ENCODE data around the gene ZNF862. TPM values are rescaled to one million over a fixed set of nuclear protein-coding genes. Genes with fewer than 3 reads are reported as not detected.
"Not testable (repeated sequence)": the region's sequence is repeated elsewhere in the genome, so short reads cannot be mapped to it uniquely, and the experiment has no call there.

The ZNF862 gene
- polyA plus RNA-seq, 3 donors = 19.9 to 24.6 (median 19.9) TPM

GRCh38 chr7:149884541-149884940, 46.4 kb downstream of the ZNF862 start:
- no peak for DNase-seq (ENCODE audit: extremely low read depth in 1 of 11, low read depth in 9 of 11, low spot score in 4 of 11)

GRCh38 chr7:149885191-149886017, 47.2 kb downstream of the ZNF862 start:
- DNase-seq (ENCODE audit: extremely low read depth in 1 of 11, low read depth in 9 of 11, low spot score in 4 of 11) = no peak

- DNase-seq (ENCODE audit: extremely low read depth in 1 of 11, low read depth in 9 of 11, low spot score in 4 of 11) = no peak
Measured at GRCh38 chr7:149886018-149886415, 47.8 kb downstream of the ZNF862 start.

GRCh38 chr7:149887311-149887710, 49.1 kb downstream of the ZNF862 start:
- DNase-seq (ENCODE audit: extremely low read depth in 1 of 11, low read depth in 9 of 11, low spot score in 4 of 11) = no peak

GRCh38 chr7:149890715-149891114, 52.5 kb downstream of the ZNF862 start:
- not testable (repeated sequence) for DNase-seq (ENCODE audit: extremely low read depth in 1 of 11, low read depth in 9 of 11, low spot score in 4 of 11)

GRCh38 chr7:149894957-149895356, 56.8 kb downstream of the ZNF862 start:
- DNase-seq (ENCODE audit: extremely low read depth in 1 of 11, low read depth in 9 of 11, low spot score in 4 of 11) = not testable (repeated sequence)

- not testable (repeated sequence) for DNase-seq (ENCODE audit: extremely low read depth in 1 of 11, low read depth in 9 of 11, low spot score in 4 of 11)
Measured at GRCh38 chr7:149907776-149908376, 69.7 kb downstream of the ZNF862 start.

GRCh38 chr7:149910219-149910618, 72.0 kb downstream of the ZNF862 start:
- not testable (repeated sequence) for DNase-seq (ENCODE audit: extremely low read depth in 1 of 11, low read depth in 9 of 11, low spot score in 4 of 11)

GRCh38 chr7:149912126-149912525, 74.0 kb downstream of the ZNF862 start:
- DNase-seq (ENCODE audit: extremely low read depth in 1 of 11, low read depth in 9 of 11, low spot score in 4 of 11) = not testable (repeated sequence)

Other genes with a start within 250 kb of the ZNF862 start
- 10 to 100 TPM; 23.5 to 35.6 (median 34.5) TPM for gene ZNF467, start 64.8 kb upstream of the ZNF862 start, polyA plus RNA-seq (ENCODE audit: insufficient read length in 3 of 3)
- 10 to 100 TPM; 18.5 to 27.9 (median 27.2) TPM for gene ATP6V0E2, start 35.6 kb downstream of the ZNF862 start, polyA plus RNA-seq (ENCODE audit: insufficient read length in 3 of 3)

Measured in renal cortex interstitium (tissue), 11 donors.